Skin epidermis (tissue), 12 donors: Measurements from ENCODE around the gene HMCN1.

Source experiments
- H3K27ac ChIP-seq, 21 experiments: fragments of 200-600 bp; sonication (generic) in 11 of 21; one replicate each; pipeline ENCODE4 v1.5.0; 2020; ENCODE audit warnings: mild to moderate bottlenecking in 3 of 21, inconsistent platforms in 2 of 21, moderate library complexity in 2 of 21
- H3K4me3 ChIP-seq, 7 experiments: fragments of 200-600 bp; sonication (generic) in 2 of 7; one replicate each; pipeline ENCODE4 v1.5.0; 2020; ENCODE audit warnings: inconsistent platforms in 2 of 7, mild to moderate bottlenecking in 2 of 7, moderate library complexity in 1 of 7

HMCN1 gene

GRCh38 chr1:185837711-185838110, 103.5 kb downstream of the HMCN1 start:
- no peak overlapping the region for H3K4me3 ChIP-seq
- H3K27ac ChIP-seq: peak overlapping the region in 2 of 21 experiments; percentile 28 to 29

- Histone ChIP-seq H3K4me3 (no peak overlapping the region), H3K27ac (peak overlapping the region in 2 of 21 experiments; percentile 28 to 29)
Observed at GRCh38 chr1:185838111-185838510, 103.9 kb downstream of the HMCN1 start.

DNA sequence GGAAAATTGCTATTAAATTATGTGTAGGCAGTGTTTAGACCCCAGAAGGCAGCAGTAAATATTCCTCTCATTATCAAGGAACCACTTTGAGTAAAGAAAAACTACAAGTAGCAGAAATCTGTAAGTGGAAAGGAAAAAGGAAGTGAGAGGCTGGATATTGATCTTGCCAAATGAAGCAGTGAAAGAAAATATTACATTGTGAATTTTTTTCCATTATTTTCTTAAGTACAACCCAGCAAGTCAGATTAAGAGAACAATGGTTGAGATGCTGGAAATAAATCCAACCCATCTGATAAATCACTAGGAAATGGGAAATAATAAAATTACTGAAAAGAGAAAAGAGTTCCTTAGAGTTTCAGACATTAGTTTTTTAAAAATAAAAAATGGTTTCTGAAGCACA, 106.7 kb downstream of the HMCN1 start:
- H3K4me3 ChIP-seq: no peak overlapping the region
- no peak overlapping the region for H3K27ac ChIP-seq

DNA sequence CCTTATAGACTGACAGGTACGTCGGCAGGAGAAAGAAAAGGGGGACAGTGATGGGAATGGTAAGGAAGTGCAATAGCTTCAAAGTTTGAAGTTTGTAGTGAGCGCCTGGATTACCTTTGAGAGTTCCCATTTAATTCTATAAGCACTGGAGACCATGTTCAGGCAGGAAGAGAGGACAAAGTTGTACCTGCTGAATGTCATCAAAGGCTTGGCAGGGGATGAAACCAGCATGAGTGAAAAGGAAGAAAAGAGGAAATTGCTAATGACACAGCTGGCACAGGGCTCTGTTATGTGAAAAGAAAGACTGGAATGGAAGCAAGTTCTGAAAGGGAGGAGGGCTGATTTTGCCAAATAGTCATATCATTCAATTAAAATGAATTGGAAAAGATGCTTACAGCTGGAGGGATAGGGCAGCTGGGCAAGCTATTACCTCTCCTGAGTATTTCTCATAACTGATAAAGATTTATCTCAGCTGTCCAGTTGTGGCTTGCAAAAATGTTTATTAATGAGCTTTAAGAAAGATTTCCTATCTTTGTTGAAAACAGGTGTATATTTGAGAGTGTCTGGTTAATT, 109.2 kb downstream of the HMCN1 start:
- no peak overlapping the region for H3K27ac ChIP-seq

DNA sequence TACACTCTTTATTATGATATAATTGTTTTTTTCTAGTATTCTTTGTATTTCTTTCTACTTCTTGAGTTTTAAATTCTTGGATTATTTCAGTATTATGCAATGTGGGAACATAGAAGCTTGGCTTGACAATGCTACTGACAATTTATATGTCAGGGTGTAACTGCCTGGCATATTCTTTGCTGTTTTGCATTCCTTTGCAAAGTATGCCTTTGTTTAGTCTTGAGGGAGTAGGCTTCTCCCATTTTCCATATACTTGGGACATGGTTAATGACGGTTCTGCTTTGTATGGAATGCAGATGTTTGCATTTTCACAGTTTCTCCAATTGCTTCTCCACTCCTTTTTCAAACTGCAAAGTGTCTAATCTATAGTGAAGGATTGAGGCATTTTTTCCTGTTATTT, 109.8 kb downstream of the HMCN1 start:
- no peak overlapping the region for H3K27ac ChIP-seq
- no peak overlapping the region for H3K4me3 ChIP-seq

More for the DNA sequence above, 109.2 kb downstream of the HMCN1 start:
- H3K4me3 ChIP-seq: no peak overlapping the region

DNA sequence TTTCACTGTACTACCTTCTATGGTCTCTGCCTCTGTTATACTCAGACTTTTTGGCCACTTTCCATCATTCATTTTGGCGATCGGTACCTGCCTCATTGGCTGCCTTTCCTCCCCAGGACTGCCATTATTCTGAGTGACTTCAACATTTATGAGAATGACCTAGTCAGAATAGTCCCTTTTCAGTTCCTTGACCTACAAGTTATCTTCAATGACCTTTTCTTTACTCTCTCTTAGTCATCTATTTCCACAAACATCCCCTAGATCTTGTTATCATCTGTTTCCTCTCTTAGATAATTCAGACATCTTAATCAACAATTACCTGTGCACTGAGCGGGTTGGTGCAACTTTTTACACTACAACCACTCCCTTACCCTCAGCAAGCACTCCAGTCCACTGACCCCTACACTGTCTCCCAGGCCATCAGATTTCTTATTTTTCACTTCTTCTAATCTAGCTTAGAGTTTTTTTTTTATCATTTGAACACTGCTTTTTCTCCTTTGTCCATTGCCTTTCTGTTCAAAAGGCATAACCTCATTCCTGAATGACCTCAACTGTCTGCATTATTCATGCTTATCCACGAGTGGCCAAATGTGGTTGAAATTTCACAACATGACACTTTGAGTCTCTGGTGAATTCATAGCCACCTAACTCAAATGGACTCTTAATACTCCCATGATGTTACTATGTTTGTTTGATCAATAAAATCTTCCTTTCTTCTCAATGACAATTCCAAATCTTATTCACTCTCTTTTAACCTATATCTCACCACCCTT, 112.7 kb downstream of the HMCN1 start:
- Histone ChIP-seq H3K4me3 (no peak overlapping the region), H3K27ac (peak overlapping the region in 2 of 21 experiments; percentile 3 to 23)

GRCh38 chr1:185849014-185849413, 114.8 kb downstream of the HMCN1 start:
- H3K4me3 ChIP-seq: no peak overlapping the region
- H3K27ac ChIP-seq: peak overlapping the region in 1 of 21 experiments; percentile 1

DNA sequence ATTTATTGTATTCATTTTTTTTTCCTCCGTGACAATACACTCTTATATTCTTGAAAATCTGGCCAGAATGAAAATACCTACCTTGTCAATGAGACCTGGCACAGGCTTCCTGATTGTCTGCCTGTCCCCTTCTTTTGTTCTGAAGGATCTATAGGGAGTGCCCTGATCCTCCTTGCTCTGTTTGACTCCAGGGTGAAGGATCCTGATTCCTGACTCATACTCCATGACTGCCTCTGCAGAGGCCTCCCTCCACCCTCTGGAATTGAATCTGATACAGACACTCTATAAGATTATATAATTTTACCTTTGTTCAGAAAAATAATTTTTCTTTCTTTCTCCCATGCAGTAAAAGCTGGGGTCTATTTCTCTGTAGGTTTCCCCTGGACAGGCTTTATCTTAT, 116.2 kb downstream of the HMCN1 start:
- Histone ChIP-seq H3K27ac (no peak overlapping the region), H3K4me3 (no peak overlapping the region)

DNA sequence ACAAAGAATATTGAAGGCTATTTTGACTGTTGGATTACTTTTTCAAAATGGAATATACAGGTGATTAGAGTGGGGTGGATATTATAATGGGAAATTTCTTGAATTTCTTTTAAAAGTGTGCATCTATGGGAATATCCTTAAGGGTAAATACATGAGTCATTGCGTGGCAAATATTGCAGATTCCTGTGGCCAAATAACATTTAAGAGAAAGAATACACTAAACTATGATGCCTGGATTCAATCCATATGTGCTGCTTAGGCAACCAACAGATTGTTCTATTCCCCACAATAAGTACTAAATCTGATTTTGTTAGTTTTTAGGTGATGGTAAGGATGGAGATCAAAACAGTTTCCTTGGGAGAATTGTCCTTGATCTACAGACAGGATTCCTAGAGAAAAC, 119.5 kb downstream of the HMCN1 start:
- no peak overlapping the region for H3K4me3 ChIP-seq
- no peak overlapping the region for H3K27ac ChIP-seq

DNA sequence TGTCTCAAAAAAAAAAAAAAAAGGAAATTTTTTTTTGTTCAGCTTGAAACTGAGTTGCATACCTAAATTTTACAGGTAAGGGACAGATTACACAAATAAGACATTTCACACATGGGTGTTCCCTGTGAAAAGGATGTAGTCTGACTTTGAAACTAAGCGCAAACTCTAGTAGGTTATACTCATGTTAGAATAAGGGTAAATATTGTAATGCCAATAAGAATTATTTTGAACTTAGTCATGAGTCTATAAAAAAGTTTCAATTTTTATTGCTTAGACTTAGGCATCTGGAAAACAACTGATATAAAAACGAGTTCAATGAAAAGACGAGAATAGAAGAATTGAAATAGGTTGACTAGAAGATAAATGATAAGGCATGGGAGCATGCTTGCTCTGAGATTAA, 122.3 kb downstream of the HMCN1 start:
- H3K4me3 ChIP-seq: no peak overlapping the region
- peak overlapping the region in 1 of 21 experiments; percentile 26 for H3K27ac ChIP-seq

DNA sequence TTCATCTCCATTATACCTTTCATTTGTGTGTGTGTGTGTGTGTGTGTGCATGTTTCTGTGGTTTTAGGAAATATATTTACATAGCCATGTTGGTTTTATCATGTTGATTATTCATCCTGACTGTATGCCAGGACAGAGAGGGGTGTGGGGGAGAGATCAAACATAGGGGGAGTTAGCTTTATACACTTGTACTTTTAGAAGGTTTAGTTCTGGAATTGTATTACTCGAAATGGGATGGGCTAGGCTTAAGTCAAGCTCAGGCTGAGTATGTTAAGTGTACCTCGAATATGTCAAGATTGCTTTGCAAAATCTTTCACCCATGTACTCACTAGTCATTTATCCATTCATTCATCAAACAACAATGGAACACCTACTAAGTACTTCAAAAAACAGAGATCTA, 123.3 kb downstream of the HMCN1 start:
- H3K27ac ChIP-seq: peak overlapping the region in 1 of 21 experiments; percentile 24
- no peak overlapping the region for H3K4me3 ChIP-seq

- Histone ChIP-seq H3K4me3 (no peak overlapping the region), H3K27ac (no peak overlapping the region)
Observed at GRCh38 chr1:185860311-185860710, 126.1 kb downstream of the HMCN1 start.

GRCh38 chr1:185860859-185861258, 126.7 kb downstream of the HMCN1 start:
- Histone ChIP-seq H3K27ac (no peak overlapping the region), H3K4me3 (no peak overlapping the region)

DNA sequence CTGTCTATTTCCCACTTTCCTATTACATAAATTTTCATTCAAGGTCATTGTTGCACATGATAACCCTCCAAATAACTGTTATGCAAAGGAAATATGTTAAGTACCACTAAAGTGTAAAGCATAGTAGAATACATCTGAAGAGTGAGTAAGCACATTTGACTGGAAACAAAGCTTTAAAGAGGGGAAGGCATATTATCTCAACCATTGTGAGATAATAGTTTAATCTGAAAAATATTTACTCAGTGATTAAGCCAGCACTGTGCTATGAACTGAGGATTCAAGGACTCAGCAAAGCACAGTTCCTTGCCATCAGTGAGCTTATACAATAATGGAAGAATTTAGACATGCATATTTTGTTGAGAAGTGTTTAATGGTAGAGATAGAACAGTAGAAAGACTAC, 127.4 kb downstream of the HMCN1 start:
- Histone ChIP-seq H3K4me3 (no peak overlapping the region), H3K27ac (no peak overlapping the region)

DNA sequence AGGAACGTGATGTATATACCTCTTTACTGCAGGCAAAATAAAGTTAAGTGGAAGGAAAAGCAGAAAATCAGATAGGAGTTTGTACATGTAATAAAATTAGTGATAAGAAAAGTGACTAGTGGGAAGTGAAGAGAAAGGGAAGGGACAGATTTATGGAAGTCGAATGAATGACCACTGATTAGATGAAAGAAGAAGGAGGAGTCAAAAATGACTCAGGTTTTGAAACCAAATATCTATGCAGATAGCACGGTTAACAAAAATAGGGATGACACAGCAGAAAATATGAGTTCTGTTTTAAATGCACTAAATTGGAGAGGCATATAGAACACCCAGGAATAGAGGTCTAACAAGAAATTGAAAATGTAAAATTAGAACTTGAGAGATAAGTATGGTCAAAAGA, 128.0 kb downstream of the HMCN1 start:
- H3K4me3 ChIP-seq: no peak overlapping the region
- no peak overlapping the region for H3K27ac ChIP-seq

- Histone ChIP-seq H3K4me3 (no peak overlapping the region), H3K27ac (no peak overlapping the region)
Observed at GRCh38 chr1:185864331-185864730, 130.1 kb downstream of the HMCN1 start.

- no peak overlapping the region for H3K27ac ChIP-seq
- H3K4me3 ChIP-seq: no peak overlapping the region
Observed at GRCh38 chr1:185864889-185865517, 130.8 kb downstream of the HMCN1 start.

DNA sequence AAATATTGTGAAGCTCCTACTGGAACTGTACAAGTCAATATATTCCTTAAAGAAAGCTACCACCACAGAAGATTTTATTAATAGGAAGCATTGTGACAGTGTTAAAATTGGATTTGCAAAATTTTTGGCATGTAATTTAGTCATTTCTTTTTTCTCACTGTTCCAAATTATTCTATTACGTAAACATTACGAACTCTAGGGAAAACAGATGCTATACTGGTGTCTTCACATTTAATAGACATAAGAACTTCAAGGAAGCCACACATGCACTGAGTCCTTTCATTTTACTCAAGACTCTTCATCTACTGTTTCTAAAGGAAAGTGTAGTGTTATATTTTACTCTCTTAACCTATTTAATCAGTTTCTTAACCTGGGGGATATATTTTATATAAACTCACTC, 135.4 kb downstream of the HMCN1 start:
- H3K4me3 ChIP-seq: no peak overlapping the region

DNA sequence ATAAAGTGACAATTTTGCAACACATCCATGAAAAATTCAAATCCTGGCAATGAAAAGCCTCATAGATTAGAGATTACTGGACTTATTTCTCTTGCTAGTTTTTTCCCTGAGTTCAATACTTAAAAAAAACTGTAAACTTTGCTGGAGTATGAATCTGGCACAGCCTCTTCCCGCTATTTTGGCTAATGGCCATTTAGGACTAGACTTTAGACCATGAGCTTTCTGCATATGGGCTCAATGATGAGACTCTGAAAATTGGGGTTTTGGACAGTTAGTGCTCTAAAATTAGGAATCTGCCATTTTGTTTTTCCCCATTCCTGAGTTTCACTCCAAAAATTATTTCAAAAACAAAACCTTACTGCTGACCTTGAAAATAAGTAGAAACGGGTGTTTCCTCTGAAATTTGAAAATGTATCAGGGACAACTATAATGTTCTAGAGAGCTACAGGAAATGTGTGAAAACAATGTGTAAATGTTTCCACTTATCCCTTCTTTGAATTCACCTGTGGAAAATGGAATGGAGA, 137.5 kb downstream of the HMCN1 start:
- H3K4me3 ChIP-seq: no peak overlapping the region
- H3K27ac ChIP-seq: no peak overlapping the region

More for the DNA sequence above, 135.4 kb downstream of the HMCN1 start:
- no peak overlapping the region for H3K27ac ChIP-seq

- no peak overlapping the region for H3K27ac ChIP-seq
Observed at GRCh38 chr1:185874246-185874645, 140.1 kb downstream of the HMCN1 start.

DNA sequence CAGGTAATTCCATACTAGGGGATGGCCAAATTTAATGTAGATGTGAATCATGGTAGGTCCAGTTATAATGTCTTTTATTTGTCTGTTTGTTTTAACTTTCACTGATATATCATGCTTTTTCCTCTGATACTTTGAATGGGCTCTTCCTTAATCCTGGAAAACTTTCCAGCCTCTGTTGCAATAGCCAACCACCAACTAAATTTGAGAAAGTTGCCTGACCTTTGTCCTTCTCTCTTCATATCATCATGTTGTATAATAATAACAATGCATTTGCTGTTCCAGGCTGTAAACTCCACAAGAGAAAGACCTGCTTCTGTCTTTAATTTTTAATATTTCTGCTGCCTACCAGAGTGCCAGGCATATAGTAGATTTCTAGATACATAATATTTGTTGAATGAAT, 146.1 kb downstream of the HMCN1 start:
- no peak overlapping the region for H3K27ac ChIP-seq
- no peak overlapping the region for H3K4me3 ChIP-seq

More at GRCh38 chr1:185874246-185874645, 140.1 kb downstream of the HMCN1 start:
- H3K4me3 ChIP-seq: no peak overlapping the region
